ENCODE results near the gene ZNF438. TPM values are rescaled to one million over a fixed set of nuclear protein-coding genes. Genes with fewer than 3 reads are reported as not detected.
A peak's percentile ranks its signal among the peaks of the same experiment; 100 is the strongest.

ZNF438 gene
- polyA plus RNA-seq, 3 donors, result 5.4 to 11.1 (median 9.3) TPM

GRCh38 chr10:31064348-31064747, 32.7 kb upstream of the ZNF438 start:
- peaks cover 0 to 5% (median 0%) of the 10 kb centered on the region in 7 donors for H3K9me3 Mint-ChIP-seq
- H3K79me2 ChIP-seq (ENCODE audit: insufficient read depth, low read length), result no peaks in the 10 kb centered on the region
- H3K27ac ChIP-seq (ENCODE audit: low read depth in 1 of 2, low read length in 2 of 2), result no peak overlapping the region
- H3K4me1 ChIP-seq (ENCODE audit: control insufficient read depth in 1 of 2, insufficient read depth in 2 of 2, low read length in 2 of 2), result no peaks in the 10 kb centered on the region
- TF ChIP-seq CTCF (IDR thresholded peaks at IDR 0.05), result no peak
- H3K4me2 ChIP-seq (replicated peaks; ENCODE audit: extremely low read depth, low read length, poor library complexity, severe bottlenecking), result no peak overlapping the region
- no peak overlapping the region for H3K9ac ChIP-seq (ENCODE audit: insufficient read depth, low read length, poor library complexity, severe bottlenecking)
- DNase-seq, result no peak
- no peaks in the 10 kb centered on the region for H3K36me3 ChIP-seq (replicated peaks in 1 of 2; ENCODE audit: control insufficient read depth in 1 of 2, insufficient read depth in 2 of 2, low read length in 2 of 2)
- no peaks in the 10 kb centered on the region for H3K9me3 ChIP-seq (replicated peaks in 1 of 2; ENCODE audit: control insufficient read depth in 1 of 2, insufficient read depth in 1 of 2, low read length in 2 of 2)
- H3K27me3 ChIP-seq (ENCODE audit: control insufficient read depth in 2 of 2, insufficient read depth in 2 of 2, low read length in 2 of 2), result no peaks in the 10 kb centered on the region
- H3K27ac Mint-ChIP-seq, result no peak overlapping the region
- 100% methylated on average over 1 of the region's 2 CpGs for WGBS (ENCODE audit: insufficient coverage)
- H3K4me3 ChIP-seq (replicated peaks in 1 of 3; ENCODE audit: low read depth in 2 of 3, low read length in 3 of 3), result no peak overlapping the region
- no peak overlapping the region for H3K4me3 Mint-ChIP-seq
- no peaks in the 10 kb centered on the region for H3K4me1 Mint-ChIP-seq
- H3K36me3 Mint-ChIP-seq, result no peaks in the 10 kb centered on the region
- H3K27me3 Mint-ChIP-seq (ENCODE audit: low read depth in 3 of 3), result peaks cover 1 to 4% (median 2%) of the 10 kb centered on the region in 3 donors
- no peaks in the 10 kb centered on the region for H4K20me1 ChIP-seq (ENCODE audit: insufficient read depth, low read length)
- H2AFZ ChIP-seq (ENCODE audit: insufficient read depth, low read depth, low read length, poor library complexity, severe bottlenecking), result peak overlapping the region; percentile 12
- intact Hi-C loops (cut with micrococcal nuclease), result no loop called here

DNA sequence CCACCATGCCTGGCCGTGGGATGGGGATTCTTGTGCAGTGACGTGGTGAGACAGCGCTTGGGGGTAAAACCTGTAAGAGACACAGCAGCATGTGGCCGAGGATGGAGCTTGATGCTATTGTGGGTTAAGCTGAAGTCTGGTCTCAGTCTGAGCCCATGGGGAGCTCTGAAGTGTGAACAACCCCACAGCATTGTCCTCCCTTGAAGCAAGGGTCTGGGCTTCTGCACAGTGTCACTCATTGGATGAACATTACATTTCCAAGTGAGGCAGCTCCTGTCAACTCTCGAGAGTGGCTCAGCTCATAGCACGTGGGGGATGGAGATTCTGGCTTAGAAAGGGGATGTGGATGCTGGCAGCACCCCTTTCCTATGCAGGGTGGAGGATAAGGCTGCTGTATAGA, 32.2 kb upstream of the ZNF438 start:
- no peak for TF ChIP-seq CTCF (IDR thresholded peaks at IDR 0.05)
- no peak overlapping the region for H3K4me3 Mint-ChIP-seq
- DNase-seq, result no peak
- no peak overlapping the region for H3K4me3 ChIP-seq (replicated peaks in 1 of 3; ENCODE audit: low read depth in 2 of 3, low read length in 3 of 3)
- H3K9me3 ChIP-seq (replicated peaks in 1 of 2; ENCODE audit: control insufficient read depth in 1 of 2, insufficient read depth in 1 of 2, low read length in 2 of 2), result no peaks in the 10 kb centered on the region
- peak overlapping the region; percentile 12 for H2AFZ ChIP-seq (ENCODE audit: insufficient read depth, low read depth, low read length, poor library complexity, severe bottlenecking)
- no peaks in the 10 kb centered on the region for H3K36me3 ChIP-seq (replicated peaks in 1 of 2; ENCODE audit: control insufficient read depth in 1 of 2, insufficient read depth in 2 of 2, low read length in 2 of 2)
- no peaks in the 10 kb centered on the region for H3K79me2 ChIP-seq (ENCODE audit: insufficient read depth, low read length)
- no peak overlapping the region for H3K4me2 ChIP-seq (replicated peaks; ENCODE audit: extremely low read depth, low read length, poor library complexity, severe bottlenecking)
- no peaks in the 10 kb centered on the region for H3K4me1 Mint-ChIP-seq
- peaks cover 0 to 5% (median 0%) of the 10 kb centered on the region in 7 donors for H3K9me3 Mint-ChIP-seq
- no peak overlapping the region for H3K9ac ChIP-seq (ENCODE audit: insufficient read depth, low read length, poor library complexity, severe bottlenecking)
- H3K27me3 Mint-ChIP-seq (ENCODE audit: low read depth in 3 of 3), result peaks cover 1 to 4% (median 2%) of the 10 kb centered on the region in 3 donors
- intact Hi-C loops (cut with micrococcal nuclease), result no loop called here
- no peak overlapping the region for H3K27ac ChIP-seq (ENCODE audit: low read depth in 1 of 2, low read length in 2 of 2)
- no peaks in the 10 kb centered on the region for H4K20me1 ChIP-seq (ENCODE audit: insufficient read depth, low read length)
- no peaks in the 10 kb centered on the region for H3K4me1 ChIP-seq (ENCODE audit: control insufficient read depth in 1 of 2, insufficient read depth in 2 of 2, low read length in 2 of 2)
- H3K27ac Mint-ChIP-seq, result peak overlapping the region in 1 of 7 donors; percentile 33
- 82% methylated on average over 3 of the region's 6 CpGs for WGBS (ENCODE audit: insufficient coverage)
- H3K27me3 ChIP-seq (ENCODE audit: control insufficient read depth in 2 of 2, insufficient read depth in 2 of 2, low read length in 2 of 2), result no peaks in the 10 kb centered on the region
- no peaks in the 10 kb centered on the region for H3K36me3 Mint-ChIP-seq
